ENCODE measurements around the gene ACTL6B. TPM values are rescaled to one million over a fixed set of nuclear protein-coding genes. Genes with fewer than 3 reads are reported as not detected.

ACTL6B gene
- total and polyA plus RNA-seq, 9 of the 15 experiments (the other 6 are each of a cell fraction or from before 2014, with no cell fraction given) = not detected

- H3K4me1 ChIP-seq (replicated peaks in 1 of 2; ENCODE audit: control insufficient read depth in 2 of 2, insufficient read depth in 2 of 2, low read length in 2 of 2) = peaks cover 0 to 36% of the 10 kb centered on the region in 2 experiments; a peak in 4 of 5 replicates
- no peak overlapping the region for H3K4me3 ChIP-seq
- ChIA-PET CTCF (ENCODE audit: low intra/inter-chr PET ratio) (no interaction called here), POLR2A (interaction anchor here (0.6 to 0.7 kb wide), 2 partner anchors 20 to 202 kb away, joined by 3 read pairs; no protein-coding TSS in a partner anchor)
- H2AFZ ChIP-seq (ENCODE audit: low read depth, low read length) = no peak overlapping the region
- DNase-seq (ENCODE audit: extremely low read depth in 1 of 4, low spot score in 3 of 4) (no peak), ATAC-seq (no peak), FAIRE-seq (peak; percentile 48)
- 70% methylated on average over 14 of the region's 18 CpGs for WGBS (ENCODE audit: insufficient coverage, low coverage, missing lambda C conversion rate)
- BruUV-seq (replicated peaks) = no TSS peak
- no peaks in the 10 kb centered on the region for H3K27me3 ChIP-seq (ENCODE audit: control insufficient read depth in 2 of 2, insufficient read depth in 2 of 2, low read length in 2 of 2)
- TF ChIP-seq THRAP3 (IDR thresholded peaks at IDR 0.05; ENCODE audit: borderline replicate concordance) = peak; percentile 38; the same call in 1 of the 2 replicates
- TF ChIP-seq BRD4 (IDR thresholded peaks at IDR 0.05) = no peak
- TF ChIP-seq KDM1A (IDR thresholded peaks at IDR 0.05) = peak; percentile 32 to 73; a peak in 3 of 4 replicates
- peak; percentile 61; the same call in 1 of the 2 replicates for TF ChIP-seq BCOR (IDR thresholded peaks at IDR 0.05)
- TF ChIP-seq NFRKB (IDR thresholded peaks at IDR 0.05; ENCODE audit: low read depth) = no peak
- no peak for TF ChIP-seq RBM22 (IDR thresholded peaks at IDR 0.05; ENCODE audit: low read depth, low read length, poor library complexity, severe bottlenecking)
- peak in 1 of 2 experiments; percentile 54; a peak in 1 of 4 replicates for TF ChIP-seq RCOR1 (IDR thresholded peaks at IDR 0.05; ENCODE audit: borderline replicate concordance in 1 of 2, low read depth in 2 of 2, low read length in 2 of 2)
- TF ChIP-seq RBM25 (IDR thresholded peaks at IDR 0.05; ENCODE audit: low read depth, low read length, severe bottlenecking) = peak; percentile 91
- 0 out of 4 replicates have a peak, but pooled peaks of 1 of the 2 experiments have one; percentile 48 for TF ChIP-seq MLLT1 (IDR thresholded peaks at IDR 0.05)
- TF ChIP-seq, protein P1, sequence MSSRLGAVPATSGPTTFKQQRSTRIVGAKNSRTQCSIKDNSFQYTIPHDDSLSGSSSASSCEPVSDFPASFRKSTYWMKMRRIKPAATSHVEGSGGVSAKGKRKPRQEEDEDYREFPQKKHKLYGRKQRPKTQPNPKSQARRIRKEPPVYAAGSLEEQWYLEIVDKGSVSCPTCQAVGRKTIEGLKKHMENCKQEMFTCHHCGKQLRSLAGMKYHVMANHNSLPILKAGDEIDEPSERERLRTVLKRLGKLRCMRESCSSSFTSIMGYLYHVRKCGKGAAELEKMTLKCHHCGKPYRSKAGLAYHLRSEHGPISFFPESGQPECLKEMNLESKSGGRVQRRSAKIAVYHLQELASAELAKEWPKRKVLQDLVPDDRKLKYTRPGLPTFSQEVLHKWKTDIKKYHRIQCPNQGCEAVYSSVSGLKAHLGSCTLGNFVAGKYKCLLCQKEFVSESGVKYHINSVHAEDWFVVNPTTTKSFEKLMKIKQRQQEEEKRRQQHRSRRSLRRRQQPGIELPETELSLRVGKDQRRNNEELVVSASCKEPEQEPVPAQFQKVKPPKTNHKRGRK (tag; IDR thresholded peaks at IDR 0.05) = peak; percentile 96
- TF ChIP-seq ZBTB5 (IDR thresholded peaks at IDR 0.05) = peak; percentile 44; the same call in 1 of the 2 replicates
- peak in 1 of 2 experiments; percentile 30; a peak in 1 of 4 replicates for TF ChIP-seq HDAC1 (IDR thresholded peaks at IDR 0.05)
- TF ChIP-seq XRCC3 (IDR thresholded peaks at IDR 0.05) = no peak
- TF ChIP-seq MTF1 (CRISPR knock-in tag; IDR thresholded peaks at IDR 0.05; ENCODE audit: borderline replicate concordance) = no peak
- H3K27ac ChIP-seq (ENCODE audit: extremely low read depth, low read depth, low read length) = no peak overlapping the region
- no peak overlapping the region for H3K4me2 ChIP-seq (ENCODE audit: insufficient read depth, low read length)
- peaks cover 30% of the 10 kb centered on the region for H3K79me2 ChIP-seq (ENCODE audit: control insufficient read depth, insufficient read depth, low read length)
- peaks cover 4% of the 10 kb centered on the region; the same call in 2 of the 3 replicates for H3K36me3 ChIP-seq (ENCODE audit: control insufficient read depth, insufficient read depth, low read length)
- intact Hi-C loops (cut with micrococcal nuclease) = loop anchor here (2.0 to 5.0 kb wide), 2 partner anchors 44 to 67 kb away; no protein-coding TSS in a partner anchor
- no peaks in the 10 kb centered on the region; the same call in 1 of the 2 replicates for H4K20me1 ChIP-seq (replicated peaks; ENCODE audit: control insufficient read depth, insufficient read depth, low read length)
- H3K9me3 ChIP-seq (replicated peaks; ENCODE audit: control insufficient read depth, insufficient read depth, low read depth, low read length) = no peaks in the 10 kb centered on the region
- no peak overlapping the region for H3K9ac ChIP-seq (ENCODE audit: insufficient read depth in 1 of 2, low read depth in 2 of 2, low read length in 2 of 2)
- H3K9me1 ChIP-seq (ENCODE audit: control insufficient read depth, insufficient read depth, low read length) = no peaks in the 10 kb centered on the region
- in situ Hi-C loops (cut with MboI) = no loop called here
Observed at GRCh38 chr7:100671353-100672327, 15.4 kb upstream of the ACTL6B start.

Measured in K562 (cell line).